Measurements from ENCODE around the gene CAMK2G. TPM values are rescaled to one million over a fixed set of nuclear protein-coding genes. Genes with fewer than 3 reads are reported as not detected.

Gene CAMK2G
- total RNA-seq, 1 experiment from 2014 or later, result 48.3 TPM

DNA sequence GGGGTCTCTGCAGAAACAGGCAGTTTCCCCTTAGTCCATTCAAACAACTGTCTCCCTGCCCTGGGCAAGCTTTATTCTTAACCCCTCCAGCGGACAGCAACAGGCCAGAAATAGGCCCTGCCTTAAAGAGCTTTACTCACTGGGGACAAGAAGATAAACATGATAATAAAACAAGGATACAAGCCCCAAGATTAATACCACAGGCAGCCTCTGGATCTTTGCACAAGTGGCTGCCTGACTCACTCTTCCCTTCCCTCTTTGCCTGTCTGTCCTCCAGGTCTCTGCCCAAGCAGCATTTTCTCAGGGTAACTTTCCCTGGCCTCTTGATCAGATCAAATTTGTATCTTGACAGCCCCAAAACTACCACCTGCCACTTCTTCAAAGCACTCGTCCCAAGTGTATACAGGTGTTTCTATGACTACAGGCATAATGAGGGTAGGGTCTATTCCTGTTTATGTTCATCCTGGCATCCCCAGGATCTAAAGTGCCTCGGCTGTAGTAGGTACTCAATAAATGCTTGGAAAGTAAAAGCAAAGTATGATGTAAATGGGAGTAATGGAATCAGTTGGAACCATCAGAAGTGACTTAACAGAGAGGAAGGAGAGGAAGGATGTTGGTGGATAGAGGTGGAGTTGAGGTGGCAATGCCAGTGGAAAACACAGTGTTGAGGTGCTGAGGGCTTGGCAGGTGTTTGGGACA lies 7.0 kb upstream of the CAMK2G start:
- no peak for DNase-seq (ENCODE audit: low spot score)

DNA sequence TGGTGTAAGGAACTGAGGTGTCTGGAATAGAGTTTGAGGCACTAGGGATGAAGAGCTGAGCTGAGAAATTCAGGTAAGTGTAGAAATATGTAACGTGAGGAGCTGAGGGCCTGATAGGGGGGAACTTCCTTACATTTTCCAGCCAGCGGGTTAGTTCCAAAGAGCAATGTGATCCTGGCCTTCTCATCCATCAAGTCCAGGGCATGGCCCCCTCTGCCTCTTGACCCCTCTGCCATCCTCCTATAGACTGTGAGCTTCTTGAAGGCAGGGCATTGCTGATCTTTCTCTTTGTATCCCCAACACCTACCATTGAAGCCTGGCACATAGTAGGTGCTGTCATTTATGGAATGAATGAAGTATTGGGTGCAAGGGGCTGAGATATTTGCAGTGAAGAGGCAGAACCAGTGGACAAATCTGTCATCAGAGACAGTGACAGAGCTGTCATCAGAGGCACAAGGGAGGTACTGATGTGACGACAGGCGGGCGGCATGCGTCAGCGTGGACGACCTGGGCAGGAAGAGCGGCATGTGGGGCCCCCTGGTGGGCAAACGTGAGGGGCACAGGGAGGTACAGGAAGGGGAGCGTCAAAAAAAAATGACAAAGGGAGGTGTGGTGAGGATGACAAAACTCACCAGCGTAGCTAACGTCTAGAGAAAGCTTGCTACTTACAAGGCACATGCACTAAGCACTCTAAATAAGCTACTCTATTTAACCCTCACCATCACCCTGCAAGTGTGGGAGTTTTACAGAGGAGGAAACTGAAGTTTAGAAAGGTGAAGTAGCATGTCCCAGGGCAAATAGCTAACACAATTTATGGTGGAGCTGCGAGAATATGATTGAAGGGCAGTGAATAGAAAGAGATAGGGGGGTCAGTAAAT lies 5.2 kb upstream of the CAMK2G start:
- peak; percentile 93 for DNase-seq (ENCODE audit: low spot score)

- no peak for DNase-seq (ENCODE audit: low spot score)
These were observed 4.0 kb upstream of the CAMK2G start for GRCh38 chr10:73878365-73878764.

- DNase-seq (ENCODE audit: low spot score), result no peak
These were observed 3.3 kb upstream of the CAMK2G start for GRCh38 chr10:73877533-73878160.

DNA sequence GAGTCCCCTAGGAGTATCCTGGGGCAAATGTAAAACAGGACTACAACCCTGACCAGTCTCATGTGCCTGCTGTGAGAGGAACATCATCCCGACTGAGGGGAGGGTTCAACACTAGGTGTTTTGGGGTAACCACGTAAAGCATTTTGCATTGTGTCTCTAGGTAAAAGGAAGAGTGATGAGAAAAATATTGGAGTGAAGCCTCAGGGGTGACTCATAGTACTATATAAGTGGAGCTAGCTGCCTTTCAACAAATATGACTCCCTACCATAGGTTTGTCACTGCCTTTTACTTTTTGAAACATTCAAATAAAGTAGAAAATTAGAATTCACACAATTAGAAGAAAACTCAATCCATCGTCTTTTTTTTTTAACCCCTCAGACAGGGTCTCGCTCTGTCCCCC lies 2.6 kb upstream of the CAMK2G start:
- DNase-seq (ENCODE audit: low spot score), result no peak

GRCh38 chr10:73876566-73876965 lies 2.2 kb upstream of the CAMK2G start:
- no peak for DNase-seq (ENCODE audit: low spot score)

DNA sequence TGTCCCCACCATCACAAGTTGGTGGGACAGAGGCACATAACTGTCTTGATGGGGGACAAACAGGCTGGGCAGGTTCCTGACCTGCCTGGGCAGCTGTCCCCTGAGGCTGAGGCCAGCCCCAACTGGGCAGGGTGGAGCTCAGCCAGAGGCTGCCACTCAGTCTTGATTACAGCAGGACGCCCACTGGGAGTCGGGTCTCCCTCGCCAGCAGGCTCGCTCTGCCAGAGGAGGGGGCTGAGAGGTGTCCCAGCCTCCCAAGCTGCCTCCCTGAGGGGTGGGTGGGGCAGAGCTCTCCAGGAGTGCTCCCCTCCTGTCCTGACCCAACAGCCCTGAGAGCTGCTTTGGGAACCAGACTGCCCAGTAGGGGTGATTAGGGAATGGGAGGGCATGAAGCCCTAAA lies 1.8 kb upstream of the CAMK2G start:
- DNase-seq (ENCODE audit: low spot score), result peak; percentile 27

- no peak for DNase-seq (ENCODE audit: low spot score)
These were observed 752 bp upstream of the CAMK2G start for GRCh38 chr10:73875139-73875475.

DNA sequence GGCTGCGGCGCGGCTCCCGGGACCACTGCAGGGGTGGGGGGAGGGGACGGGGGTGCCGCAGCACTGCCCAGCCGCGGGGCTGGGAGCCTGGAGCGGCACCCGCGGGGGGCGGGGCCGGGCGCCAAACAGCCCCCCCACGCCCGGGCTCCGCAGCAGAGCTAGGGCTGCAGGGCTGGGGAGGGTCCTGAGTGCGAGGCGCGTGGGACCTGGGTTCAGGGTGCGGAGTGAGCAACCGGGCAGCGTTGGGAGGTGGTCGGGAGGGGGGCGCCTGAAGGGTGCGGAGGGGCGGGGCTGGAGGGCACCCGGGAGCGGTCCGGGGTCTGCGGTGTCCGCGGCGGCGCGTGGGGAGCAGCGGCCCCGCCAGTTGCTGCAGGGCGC lies 528 bp downstream of the CAMK2G start:
- DNase-seq (ENCODE audit: low spot score), result no peak

GRCh38 chr10:73873142-73873837 lies 1.1 kb downstream of the CAMK2G start:
- DNase-seq (ENCODE audit: low spot score), result no peak

DNA sequence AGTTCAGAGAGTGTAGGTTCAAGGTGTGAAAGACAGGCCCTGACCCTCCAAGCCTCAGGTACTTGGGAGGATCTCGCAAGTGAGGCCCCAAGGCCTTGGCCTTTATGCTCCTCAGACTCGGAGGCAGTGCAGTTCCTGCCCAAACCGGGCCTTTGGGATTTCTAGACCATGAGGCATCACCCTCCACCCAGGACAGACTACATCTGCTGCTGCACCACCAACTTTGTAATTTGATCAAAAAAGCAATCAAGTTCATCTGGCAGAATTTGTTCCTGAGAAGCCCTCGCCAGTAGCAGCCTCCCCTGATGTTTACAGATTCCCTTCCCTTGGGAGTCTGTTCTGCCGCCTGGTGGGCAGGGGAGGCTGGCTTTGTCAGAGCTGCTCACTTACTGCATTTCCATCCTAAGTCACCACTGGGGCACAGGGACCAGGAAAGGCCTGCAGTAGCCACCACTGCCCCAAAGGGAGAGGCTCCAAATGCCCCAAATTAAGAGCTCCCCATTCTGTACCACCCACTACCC lies 2.1 kb downstream of the CAMK2G start:
- peak; percentile 71 for DNase-seq (ENCODE audit: low spot score)

GRCh38 chr10:73871295-73872189 lies 2.8 kb downstream of the CAMK2G start:
- peak; percentile 96 for DNase-seq (ENCODE audit: low spot score)

GRCh38 chr10:73868655-73869195 lies 5.6 kb downstream of the CAMK2G start:
- no peak for DNase-seq (ENCODE audit: low spot score)

GRCh38 chr10:73867871-73868631 lies 6.3 kb downstream of the CAMK2G start:
- no peak for DNase-seq (ENCODE audit: low spot score)

- DNase-seq (ENCODE audit: low spot score), result no peak
These were observed 7.1 kb downstream of the CAMK2G start for GRCh38 chr10:73867126-73867807.

- DNase-seq (ENCODE audit: low spot score), result no peak
These were observed 7.7 kb downstream of the CAMK2G start for GRCh38 chr10:73866621-73867020.

DNA sequence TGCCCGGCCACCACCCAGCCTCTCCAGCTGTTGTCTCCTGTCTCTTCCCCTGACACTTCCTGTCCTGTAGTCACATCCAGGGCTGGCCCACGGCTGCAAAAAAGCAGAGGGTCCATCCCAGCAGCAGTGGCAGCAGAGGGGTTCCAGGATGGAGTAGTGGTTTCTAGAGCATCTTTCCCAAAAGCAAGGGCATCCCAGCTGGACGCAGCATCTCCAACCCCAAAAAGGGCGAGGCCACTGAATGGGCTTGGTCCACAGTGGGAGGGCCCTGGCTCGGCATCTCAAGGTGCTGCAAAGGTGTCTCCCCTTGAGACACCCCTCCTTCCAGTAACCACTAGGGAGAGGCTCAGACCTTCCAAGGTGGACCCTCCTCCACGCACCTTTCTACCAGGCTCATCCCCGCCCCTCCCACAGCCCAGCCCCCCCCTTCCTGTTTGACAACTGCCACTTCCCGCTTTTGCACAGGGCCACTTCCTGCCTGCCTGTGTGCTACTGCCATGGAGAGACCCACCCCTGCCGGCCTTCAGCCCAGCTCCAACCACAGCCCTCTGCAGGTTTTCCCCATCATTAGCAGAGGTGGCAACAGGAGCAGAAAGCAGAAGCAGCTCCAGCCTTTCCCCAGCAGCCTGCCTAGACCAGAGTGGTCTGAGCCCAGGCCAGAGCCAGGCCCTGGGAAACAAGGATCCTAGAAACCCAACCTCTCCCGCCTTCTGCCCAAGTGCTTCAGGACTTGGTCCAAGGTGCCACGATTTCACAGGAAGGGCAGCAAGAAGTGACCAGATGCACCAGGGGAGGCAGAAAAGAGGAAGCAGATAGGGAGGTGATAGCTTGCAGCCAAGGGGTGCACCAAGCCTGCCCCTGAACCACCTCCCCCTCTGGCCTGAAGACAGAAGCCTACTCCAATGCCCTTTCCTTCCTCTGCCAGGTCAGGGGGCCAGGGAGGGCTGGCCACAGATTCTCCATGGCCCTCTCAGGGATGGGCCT lies 8.6 kb downstream of the CAMK2G start:
- DNase-seq (ENCODE audit: low spot score), result peak; percentile 52

DNA sequence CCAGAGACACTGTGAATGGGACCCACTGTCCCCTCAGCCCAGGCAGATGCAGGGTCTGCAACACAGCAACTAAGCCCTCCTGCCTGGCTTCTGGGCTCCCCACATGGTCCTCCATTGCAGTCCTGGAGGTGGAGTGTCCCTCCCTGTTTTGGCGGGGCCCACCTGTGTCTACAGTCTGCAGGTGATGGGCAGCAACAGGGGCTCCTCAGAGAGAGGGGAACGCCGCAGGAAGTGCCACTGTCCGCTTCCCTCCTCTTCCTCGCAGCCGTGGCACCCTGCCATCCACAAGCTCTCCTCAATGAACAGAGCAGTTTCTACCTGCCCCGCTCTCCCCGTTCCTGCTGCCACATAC lies 9.3 kb downstream of the CAMK2G start:
- DNase-seq (ENCODE audit: low spot score), result no peak
